HG02840 (cell line): ENCODE data around the gene QRICH2.
"Not testable (repeated sequence)": the region's sequence is repeated elsewhere in the genome, so short reads cannot be mapped to it uniquely, and the experiment has no call there.

Source experiments
- ATAC-seq: cut with Tn5 transposase; IDR thresholded peaks from one replicate; pipeline ENCODE4 v1.9.1; 2021; ENCODE audit warnings: mild to moderate bottlenecking, moderate library complexity, moderate number of reproducible peaks; ENCODE audit not compliant: unreplicated experiment, low FRiP score

QRICH2 gene

DNA sequence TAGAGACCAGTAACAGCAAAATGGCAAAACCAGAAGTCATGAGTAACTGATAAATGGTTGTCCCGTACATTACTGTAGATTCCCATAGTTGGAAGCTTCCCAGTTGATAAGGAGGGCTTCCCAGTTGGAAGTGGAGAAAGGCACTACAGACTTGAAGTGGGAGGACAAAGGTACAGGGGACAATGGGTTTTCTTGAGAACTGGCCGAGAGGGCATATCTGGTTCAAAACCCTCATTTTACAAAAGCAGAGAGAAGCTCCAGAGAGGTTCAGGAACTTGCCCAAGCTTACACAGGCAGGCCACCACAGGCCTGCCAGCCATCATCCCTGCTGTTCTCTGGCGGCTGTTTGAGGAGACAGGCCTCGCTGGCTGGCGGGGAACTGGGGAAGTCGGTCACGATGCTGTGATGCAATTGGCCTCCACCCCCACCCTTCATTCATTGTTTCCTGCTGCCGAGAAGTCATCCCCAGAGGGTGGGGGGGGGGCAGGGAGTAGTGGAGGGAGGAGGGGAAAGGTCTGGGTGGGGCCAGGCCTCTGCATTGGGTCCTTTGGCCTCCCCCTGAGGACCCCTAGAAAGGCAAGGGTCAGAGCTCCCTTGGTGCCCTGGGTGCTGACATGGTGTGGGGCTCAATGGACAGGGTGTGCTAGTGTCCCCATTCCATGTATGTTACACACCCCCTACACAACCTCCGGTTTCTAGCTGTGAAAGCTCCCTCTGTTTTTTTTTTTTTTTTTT, 39.9 kb downstream of the QRICH2 start:
- no peak for ATAC-seq

DNA sequence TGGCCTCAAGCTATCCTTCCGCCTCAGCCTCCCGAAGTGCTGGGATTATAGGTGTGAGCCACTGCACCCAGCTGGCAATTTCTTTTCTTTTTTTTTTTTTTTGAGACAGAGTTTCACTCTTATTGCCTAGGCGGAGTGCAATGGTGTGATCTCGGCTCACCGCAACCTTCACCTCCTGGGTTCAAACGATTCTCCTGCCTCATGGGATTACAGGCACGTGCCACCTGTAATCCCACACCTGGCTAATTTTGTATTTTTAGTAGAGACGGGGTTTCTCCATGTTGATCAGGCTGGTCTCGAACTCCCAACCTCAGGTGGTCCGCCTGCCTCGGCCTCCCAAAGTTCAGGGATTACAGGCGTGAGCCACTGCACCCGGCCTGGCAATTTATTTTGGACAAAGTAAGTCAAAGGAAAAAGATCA, 40.5 kb downstream of the QRICH2 start:
- not testable (repeated sequence) for ATAC-seq

DNA sequence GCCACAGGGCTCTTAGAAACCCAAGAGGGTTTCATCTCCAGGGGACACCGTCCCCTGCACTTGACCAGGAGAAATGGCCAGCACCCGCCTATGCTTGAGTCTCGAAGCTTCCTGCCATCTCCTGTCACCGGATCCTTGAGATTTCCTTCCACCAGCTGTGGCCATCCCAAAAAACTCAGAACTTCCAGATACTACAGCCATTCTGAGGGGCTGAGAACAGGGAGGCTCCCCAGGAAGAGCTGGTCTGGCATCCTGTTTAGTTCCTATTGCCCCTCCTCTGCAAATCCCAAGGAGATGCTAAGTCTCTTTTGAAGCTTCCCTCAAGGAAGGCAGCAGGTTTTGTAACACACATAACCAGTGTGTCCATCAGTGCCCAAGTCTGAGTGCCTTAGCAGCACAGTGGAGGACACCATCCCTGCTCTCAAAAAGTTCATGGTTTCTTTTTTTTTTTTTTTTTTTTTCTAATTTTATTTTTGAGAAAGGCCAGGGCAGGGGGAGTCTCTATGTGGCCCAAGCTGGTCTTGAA, 41.0 kb downstream of the QRICH2 start:
- no peak for ATAC-seq

DNA sequence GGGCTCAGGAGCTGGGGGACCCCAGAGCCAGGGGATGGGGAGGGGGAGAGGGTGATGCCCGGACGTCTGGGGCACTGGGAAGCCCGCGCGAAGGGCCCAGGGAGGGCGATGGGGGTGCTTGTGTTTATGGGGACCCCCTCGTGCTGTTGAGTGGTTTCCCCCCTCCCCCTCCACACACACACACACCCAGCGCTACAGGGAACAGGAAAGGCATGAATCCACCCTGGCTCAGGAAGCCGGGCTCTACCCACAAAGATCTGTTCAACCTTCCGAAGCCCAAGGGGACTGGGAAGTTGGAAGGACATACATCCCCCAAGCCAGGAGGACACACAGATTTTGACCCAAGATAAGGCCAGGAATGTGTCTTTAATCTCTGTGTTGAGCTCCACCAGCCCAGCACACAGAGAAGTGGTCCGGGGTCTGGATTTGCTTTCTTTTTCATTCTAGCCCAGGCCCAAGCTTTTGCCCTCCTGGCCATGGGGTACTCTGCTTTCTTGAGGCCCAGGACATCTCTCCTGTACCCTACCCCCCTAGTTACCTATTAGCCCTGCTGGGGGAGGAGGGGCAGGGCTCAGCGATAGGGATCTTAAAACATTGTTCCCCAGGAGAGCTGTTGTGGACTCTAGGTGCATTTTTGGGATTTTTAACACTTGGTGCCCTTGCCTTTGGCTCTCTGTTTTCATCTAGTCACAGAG, 41.7 kb downstream of the QRICH2 start:
- no peak for ATAC-seq

DNA sequence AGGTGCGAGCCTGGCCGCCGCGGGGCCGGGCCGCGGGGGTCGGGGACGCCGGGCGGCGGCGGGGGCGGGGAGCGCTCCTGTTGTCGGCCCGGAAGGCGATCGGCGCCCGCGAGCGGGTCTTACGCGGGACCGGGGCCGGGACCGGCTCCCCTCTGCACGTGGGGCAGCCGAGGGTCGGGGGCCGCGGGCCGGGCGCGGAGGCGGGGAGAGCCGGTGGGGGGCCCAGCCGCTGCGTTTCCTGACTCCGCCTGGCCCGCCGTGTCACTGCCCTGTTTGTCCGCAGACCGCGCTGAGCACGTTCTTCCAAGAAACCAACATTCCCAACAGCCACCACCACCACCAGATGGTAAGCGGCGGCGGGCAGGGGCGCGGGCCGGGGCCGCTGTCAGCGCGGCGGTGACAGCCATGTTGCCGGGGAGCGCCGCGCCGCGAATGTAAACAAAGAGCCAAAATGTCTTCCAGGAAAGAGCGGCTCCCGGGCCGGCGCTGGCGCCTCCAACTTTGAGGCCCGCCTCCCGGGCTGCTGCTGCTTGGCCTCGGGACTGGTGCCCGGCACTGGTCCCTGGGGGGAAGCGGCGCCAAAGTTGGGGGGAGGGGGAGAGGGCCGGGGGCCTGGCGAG, 42.3 kb downstream of the QRICH2 start:
- no peak for ATAC-seq

DNA sequence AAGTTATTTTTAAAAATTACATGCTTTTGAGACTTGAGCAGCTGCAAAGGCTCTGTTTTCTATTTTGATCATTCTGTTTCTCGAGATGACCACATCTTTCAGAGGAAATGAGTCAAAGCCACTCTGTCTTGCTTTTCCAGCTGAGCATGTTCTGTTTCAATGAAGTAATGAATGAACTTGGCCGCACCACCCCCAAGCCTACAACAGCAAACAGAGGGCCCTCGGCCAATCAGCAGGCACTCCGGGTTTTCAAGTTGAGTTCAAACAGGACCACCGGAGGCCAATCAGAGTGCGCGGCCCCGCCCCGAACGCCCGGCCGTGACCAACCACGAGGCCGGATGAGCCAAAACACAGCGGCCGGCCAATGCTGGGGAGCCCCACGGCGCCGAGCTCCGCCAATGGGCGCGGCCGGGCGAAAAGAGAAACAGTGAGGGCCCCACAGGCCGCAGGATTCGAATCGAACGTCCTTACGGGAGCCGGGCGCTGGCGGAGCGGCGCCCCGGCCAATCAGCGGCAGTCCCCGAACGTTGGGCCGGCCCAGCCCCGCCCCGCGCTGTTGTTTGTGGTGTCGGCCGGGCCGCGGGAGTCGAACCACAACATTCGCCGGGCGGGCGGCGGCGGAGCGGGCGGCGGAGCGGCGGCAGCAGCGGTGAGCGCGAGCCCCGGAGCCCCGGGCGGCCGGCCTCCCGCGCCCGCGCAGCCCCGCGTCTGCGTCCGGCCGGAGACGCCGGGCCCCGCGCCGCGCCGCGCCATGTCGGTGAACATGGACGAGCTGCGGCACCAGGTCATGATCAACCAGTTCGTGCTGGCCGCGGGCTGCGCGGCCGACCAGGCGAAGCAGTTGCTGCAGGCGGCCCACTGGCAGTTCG, 43.1 kb downstream of the QRICH2 start, which contains the start of gene UBALD2:
Gene UBALD2, plus strand, starts transcription at position 594 of the 869 bp plus-strand sequence. Its CDS starts 158 bp downstream, at position 752.
- peak; percentile 73 for ATAC-seq

DNA sequence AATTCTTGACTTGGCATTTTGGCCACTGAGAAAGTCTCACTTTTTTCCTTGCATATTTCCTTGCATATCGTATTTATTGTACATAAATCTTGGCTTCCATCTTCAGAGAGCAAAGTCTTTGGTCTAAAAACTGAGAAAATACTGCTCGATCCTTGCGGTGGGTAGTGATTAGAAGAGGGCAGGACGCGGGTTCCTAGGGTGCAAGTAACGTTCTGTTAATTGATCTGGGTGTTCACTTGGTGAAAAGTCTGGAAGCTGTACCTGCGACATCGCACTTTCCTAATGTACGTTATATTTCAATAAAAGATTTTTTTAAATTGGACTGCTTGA, 43.7 kb downstream of the QRICH2 start:
- ATAC-seq = no peak

DNA sequence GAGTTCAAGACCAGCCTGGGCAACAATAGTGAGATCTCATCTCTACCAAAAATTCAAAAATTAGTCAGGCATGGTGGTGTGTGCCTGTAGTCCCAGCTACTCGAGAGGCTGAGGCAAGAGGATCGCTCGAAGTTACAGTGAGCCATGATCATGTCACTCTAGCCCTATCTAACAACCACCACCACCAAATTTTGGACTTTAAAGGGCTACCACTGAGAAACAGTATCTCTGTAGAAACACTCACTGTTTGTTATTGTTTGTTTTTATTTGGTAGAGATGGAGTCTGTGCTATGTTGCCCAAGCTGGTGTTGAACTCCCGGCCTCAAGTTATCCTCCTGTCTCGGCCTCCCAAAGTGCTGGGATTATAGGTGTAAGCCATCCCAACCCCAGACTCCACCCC, 44.2 kb downstream of the QRICH2 start:
- no peak for ATAC-seq

DNA sequence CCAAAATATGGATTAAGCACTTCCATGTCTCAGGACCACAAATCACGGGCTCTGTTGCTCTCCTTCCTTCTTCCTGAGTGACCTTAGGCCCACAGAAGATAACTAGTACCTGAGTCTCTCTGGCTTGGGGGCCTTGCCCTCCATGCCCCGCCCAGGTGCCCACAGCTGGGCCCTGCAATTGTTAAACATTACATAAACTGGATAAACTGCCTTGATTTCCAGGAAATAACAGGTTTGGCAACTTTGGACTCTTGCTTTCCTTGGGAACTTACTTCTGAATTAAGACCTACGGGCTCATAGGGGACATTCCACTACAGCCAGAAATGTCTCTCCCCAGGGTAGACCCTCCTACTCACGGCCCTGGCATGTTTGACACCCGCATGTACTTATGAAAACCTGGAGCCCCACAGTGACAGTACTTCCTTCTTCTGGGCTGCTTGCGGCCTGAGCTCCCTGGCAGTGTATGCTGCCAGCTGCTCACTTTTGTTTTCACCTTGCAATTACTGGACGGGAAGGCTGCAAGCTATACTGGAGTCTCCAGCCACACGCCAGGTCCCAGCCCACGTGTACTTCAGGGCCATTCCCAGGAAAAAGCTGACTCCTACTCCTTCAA, 45.2 kb downstream of the QRICH2 start:
- no peak for ATAC-seq

DNA sequence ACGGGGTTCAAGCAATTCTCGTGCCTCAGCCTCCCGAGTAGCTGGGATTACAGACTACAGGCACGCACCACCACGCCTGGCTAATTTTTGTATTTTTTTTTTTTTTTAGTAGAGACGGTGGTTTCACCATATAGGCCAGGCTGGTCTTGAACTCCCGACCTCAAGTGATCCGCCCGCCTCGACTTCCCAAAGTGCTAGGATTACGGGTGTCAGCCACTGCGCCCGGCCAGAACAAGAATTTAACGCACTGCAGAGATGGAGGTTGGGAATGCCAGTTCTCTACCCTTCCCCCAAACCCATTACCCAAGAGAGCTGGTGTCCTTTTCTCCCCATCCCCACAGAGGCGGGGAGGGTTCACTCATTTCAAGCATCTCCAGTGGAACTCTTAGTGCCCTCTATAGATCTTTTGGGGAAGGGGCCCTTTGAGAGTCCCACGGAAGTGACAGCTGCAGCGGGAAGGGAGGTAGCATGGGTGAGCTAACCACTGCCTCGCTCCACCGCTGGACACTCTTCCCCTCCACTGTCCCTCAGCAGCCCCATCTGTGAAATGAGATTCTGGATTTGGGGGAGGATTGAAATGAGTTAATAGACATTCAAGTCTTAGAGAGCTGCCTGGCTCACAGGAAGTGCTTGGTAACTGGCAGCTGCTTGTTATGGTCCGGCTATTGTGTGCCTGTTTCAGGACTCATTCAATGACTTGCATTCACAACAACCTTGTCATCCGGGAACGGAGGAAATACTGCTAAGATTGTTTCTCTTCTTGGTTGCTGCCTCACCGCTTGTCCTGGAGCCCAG, 46.5 kb downstream of the QRICH2 start:
- no peak for ATAC-seq

DNA sequence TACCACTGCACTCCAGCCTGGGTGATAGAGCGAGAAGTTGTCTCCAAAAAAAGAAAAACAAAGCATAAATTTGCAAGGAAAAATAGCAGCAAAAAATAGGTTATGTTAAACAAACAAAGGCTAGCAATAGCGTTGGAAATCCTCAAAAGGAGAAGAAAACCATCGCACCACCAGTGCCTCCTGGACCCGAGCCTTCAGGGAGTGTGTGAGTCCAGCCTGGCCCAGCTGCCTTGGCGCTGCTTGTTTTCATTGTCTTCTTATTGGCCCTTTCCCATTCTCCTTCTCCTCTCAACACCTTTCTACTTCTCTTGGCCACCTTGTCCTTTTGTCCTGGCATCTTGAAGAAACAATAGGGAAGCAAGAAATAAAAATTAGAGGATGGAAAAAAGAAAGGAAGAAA, 47.4 kb downstream of the QRICH2 start:
- ATAC-seq = no peak

DNA sequence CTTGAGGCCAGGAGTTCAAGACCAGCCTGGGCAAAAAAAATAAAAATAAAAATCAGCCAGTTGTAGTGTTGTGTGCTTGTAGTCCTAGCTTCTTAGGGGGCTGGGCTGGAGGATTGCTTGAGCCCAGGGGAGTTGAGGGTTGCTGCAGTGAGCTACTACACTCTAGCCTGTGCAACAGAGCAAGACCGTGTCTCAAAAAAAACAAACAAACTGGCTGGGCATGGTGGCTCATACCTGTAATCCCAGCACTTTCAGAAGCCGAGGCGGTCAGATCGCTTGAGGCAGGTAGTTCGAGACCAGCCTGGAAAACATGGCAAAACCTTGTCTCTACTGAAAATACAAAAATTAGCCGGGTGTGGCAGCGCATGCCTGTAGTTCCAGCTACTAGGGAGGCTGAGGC, 47.9 kb downstream of the QRICH2 start:
- ATAC-seq = no peak

DNA sequence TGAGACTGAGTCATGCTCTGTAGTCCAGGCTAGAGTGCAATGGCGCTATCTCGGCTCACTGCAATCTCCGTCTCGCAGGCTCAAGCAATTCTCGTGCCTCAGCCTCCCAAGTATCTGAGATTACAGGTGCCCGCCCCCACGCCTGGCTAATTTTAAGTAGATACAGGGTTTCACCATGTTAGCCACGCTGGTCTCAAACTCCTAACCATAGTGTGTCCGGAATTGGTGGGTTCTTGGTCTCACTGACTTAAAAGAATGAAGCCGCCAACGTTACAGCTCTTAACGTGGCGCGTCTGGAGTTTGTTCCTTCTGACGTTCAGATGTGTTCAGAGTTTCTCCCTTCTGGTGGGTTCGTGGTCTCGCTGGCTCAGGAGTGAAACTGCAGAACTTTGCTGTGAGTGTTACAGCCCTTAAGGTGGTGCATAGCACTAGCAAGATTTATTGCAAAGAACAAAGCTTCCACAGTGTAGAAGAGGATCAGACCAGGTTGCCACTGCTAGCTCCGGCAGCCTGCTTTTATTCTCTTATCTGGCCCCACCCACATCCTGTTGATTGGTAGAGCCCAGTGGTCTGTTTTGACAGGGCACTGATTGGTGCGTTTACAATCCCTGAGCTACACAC, 51.5 kb downstream of the QRICH2 start:
- ATAC-seq = not testable (repeated sequence)

DNA sequence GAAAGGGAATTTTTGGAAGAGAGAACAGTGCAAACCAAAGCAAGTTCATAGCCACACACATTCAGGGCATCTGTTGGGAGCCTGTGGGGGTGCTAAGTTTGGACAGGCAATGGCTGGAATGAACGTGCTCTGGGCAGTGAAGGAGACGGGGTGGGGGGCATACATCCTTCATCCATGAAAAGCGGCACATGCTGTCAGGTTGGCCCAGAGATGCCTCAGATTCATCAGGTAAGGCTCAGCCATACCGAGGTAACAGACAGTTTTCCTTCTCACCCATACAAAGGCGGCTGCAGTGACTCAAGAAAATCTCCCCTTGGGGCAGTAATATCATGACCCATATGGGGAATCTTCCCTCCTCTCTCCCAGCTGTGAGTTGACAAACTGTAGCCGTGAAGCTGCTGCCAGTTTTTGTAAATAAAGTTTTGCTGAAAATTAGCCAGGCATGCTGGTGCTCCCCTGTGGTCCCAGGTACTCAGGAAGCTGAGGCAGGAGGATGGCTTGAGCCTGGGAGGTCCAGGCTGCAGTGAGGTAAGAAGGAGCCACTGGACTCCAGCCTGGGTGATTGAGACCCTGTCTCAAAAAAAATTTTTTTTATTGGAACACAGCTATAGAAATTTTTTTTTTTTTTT, 52.2 kb downstream of the QRICH2 start:
- ATAC-seq = no peak

DNA sequence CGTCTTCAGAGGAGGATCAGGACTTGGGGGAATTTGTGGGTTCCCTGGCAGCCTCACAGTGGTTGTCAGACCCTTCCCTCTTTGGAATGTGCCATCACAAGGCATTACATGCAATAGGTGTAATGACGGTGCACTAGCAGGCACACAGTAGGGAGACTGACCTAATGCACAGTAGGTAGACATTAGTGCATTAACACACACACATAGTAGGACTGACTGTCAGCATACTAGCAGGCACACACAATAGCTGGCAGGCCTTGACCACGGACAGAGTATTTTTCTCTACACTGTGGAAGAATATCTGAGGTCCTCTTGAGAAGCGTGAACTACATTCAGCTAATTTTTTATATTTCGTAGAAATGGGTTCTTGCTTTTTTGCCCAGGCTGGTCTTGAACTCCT, 53.8 kb downstream of the QRICH2 start:
- no peak for ATAC-seq

DNA sequence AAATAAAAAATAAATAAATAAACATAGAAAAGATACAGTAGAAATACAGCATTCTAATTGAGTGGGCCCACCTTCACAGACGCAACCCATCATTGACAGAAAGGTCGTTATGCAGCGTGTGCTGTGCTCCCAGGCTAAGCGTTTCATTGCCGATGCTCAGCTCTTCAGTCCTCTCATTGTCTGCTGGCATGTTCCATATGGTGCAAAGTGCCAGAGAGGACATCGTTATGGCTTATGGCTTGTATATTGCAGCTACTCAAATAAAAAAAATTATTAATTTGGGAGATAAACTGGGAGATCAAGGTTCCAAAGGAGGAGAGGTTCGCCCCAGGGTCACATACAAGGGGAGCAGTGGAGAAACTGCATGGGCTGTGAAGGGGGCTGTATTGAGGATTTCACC, 54.2 kb downstream of the QRICH2 start:
- ATAC-seq = no peak

DNA sequence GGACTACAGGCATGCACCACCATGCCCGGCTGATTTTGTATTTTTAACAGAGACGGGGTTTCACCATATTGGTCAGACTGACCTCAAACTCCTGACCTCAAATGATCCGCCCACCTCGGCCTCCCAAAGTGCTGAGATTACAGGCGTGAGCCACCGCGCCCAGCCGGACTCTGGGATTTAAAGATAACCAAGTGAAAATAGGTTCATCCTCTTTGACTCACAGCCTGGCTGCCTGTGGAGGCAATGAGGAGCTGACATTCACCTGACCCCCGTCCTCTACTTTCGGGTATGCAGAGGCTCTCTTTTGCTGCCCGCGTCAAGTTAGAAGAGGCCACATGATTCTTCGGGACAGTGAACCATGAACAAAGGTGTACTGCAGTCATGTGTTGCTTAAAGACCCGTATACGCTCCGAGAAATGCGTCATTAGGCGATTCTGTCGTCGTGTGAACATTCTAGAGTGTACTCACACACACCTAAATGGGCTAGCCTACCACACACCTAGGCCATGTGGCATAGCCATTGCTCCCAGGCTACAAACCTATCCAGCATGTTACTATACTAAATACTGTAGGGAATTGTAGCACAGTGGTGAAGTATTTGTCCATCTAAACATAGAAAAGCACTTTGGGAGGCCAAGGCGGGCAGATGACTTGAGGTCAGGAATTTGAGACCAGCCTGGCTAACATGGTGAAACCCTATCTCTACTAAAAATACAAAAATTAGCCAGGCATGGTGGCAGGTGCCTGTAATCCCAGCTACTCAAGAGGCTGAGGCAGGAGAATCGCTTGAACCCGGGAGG, 54.9 kb downstream of the QRICH2 start:
- ATAC-seq = not testable (repeated sequence)
